ENCODE results near the gene RBM33. TPM values are rescaled to one million over a fixed set of nuclear protein-coding genes. Genes with fewer than 3 reads are reported as not detected.

Gene RBM33
- total and polyA plus RNA-seq, 2 experiments from 2014 or later: 10.5 to 36.0 TPM

DNA sequence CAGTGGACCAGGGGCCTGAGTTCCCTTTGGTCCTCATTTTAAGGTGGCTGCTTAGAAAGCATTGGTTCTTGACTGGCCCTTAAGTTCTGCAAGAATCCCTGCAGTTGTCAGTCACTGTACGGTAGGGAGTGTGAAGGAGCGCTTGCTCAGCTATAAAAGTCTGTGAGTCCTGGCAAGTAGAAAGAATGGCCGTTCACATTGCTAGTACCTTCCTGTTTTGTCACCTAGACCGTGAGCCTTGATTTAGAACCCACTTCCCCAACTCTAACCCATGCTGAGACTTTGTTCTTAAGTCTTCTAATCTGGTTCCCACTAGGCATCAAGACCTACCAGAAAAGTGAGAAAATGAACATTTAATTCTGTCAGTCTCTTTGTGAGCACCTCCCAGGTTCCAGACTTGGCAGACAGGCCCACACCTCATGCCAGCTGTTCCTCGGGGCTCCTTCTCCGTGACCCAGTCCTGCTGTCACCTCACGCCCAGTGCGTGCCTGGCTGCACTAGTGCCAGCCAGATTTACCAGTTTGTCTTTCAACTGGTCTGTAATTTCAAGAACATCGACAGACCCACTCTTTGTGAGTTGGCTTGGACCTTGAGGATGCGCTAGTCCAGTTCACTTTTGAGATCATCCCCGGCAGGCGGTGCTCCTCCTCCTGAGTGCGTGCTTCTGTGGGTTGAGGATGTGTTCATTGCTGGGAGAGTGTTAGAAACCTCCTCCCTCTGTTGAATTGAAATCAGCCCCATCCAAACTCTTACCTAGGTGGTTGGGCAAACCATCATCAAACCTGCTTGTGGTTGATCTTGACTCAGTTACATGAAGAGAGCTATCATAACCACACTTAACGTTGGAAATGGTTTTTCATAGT is 89.4 kb downstream of the RBM33 start:
- Histone ChIP-seq H3K4me3 (no peak overlapping the region), H3K4me2 (ENCODE audit: unreplicated experiment) (no peak overlapping the region), H3K27me3 (replicated peaks; ENCODE audit: insufficient read depth) (no peaks in the 10 kb centered on the region), H4K20me1 (ENCODE audit: insufficient read depth) (no peaks in the 10 kb centered on the region), H3K79me2 (ENCODE audit: insufficient read depth) (peaks cover 77% of the 10 kb centered on the region), H3K27ac (no peak overlapping the region), H3F3A (ENCODE audit: insufficient read depth) (peaks cover 7% of the 10 kb centered on the region; the same call in 1 of the 2 replicates), H3K9me3 (ENCODE audit: low read depth) (no peaks in the 10 kb centered on the region), H3K9me2 (ENCODE audit: insufficient read depth) (no peaks in the 10 kb centered on the region), H3K36me3 (ENCODE audit: low read depth) (peaks cover 10% of the 10 kb centered on the region), H3K4me1 (ENCODE audit: insufficient read depth) (peaks cover 10% of the 10 kb centered on the region), H2AFZ (no peak overlapping the region), H3K9ac (no peak overlapping the region)
- TF ChIP-seq EZH2phosphoT487 (IDR thresholded peaks at IDR 0.05; ENCODE audit: insufficient read depth, low read depth): no peak
- no peak for TF ChIP-seq EZH2 (IDR thresholded peaks at IDR 0.05; ENCODE audit: insufficient read depth, poor library complexity, severe bottlenecking)
- no peak for DNase-seq
- in situ Hi-C loops (cut with MboI): no loop called here
- WGBS, 2 experiments (ENCODE audit: low coverage in 1 of 2, low lambda C conversion rate in 2 of 2, missing lambda C conversion rate in 2 of 2): 86 to 89% methylated on average over 14 of the region's 14 CpGs

DNA sequence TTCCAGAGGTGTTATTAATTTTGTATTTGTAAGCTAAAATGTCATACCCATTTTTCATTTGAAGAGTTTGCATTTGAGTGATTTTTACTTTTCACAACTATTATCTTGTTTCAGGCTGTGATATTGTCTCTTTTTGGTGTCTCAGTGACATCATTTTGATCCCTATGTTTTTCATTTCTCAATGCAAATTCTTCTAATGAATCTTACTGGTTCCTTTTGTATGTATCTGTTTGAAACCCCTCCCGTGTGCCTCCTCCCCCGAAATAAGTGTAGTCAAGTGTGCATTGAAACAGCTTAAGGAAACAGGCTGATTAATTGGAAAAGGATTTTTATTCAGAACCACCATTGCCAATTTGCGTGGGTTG is 90.0 kb downstream of the RBM33 start:
- Histone ChIP-seq H3K36me3 (ENCODE audit: low read depth) (peaks cover 15% of the 10 kb centered on the region), H3K4me2 (ENCODE audit: unreplicated experiment) (no peak overlapping the region), H3K27ac (no peak overlapping the region), H3F3A (ENCODE audit: insufficient read depth) (peaks cover 7% of the 10 kb centered on the region; the same call in 1 of the 2 replicates), H3K9me2 (ENCODE audit: insufficient read depth) (no peaks in the 10 kb centered on the region), H3K9me3 (ENCODE audit: low read depth) (no peaks in the 10 kb centered on the region), H3K4me3 (no peak overlapping the region), H3K27me3 (replicated peaks; ENCODE audit: insufficient read depth) (no peaks in the 10 kb centered on the region), H3K4me1 (ENCODE audit: insufficient read depth) (peaks cover 10% of the 10 kb centered on the region), H3K79me2 (ENCODE audit: insufficient read depth) (peaks cover 71% of the 10 kb centered on the region), H2AFZ (no peak overlapping the region), H4K20me1 (ENCODE audit: insufficient read depth) (no peaks in the 10 kb centered on the region), H3K9ac (no peak overlapping the region)
- WGBS, 2 experiments (ENCODE audit: low coverage in 1 of 2, low lambda C conversion rate in 2 of 2, missing lambda C conversion rate in 2 of 2): 8 to 15% methylated on average over 3 of the region's 3 CpGs
- peak; percentile 47 for DNase-seq
- no peak for TF ChIP-seq EZH2phosphoT487 (IDR thresholded peaks at IDR 0.05; ENCODE audit: insufficient read depth, low read depth)
- no peak for TF ChIP-seq EZH2 (IDR thresholded peaks at IDR 0.05; ENCODE audit: insufficient read depth, poor library complexity, severe bottlenecking)
- in situ Hi-C loops (cut with MboI): no loop called here

DNA sequence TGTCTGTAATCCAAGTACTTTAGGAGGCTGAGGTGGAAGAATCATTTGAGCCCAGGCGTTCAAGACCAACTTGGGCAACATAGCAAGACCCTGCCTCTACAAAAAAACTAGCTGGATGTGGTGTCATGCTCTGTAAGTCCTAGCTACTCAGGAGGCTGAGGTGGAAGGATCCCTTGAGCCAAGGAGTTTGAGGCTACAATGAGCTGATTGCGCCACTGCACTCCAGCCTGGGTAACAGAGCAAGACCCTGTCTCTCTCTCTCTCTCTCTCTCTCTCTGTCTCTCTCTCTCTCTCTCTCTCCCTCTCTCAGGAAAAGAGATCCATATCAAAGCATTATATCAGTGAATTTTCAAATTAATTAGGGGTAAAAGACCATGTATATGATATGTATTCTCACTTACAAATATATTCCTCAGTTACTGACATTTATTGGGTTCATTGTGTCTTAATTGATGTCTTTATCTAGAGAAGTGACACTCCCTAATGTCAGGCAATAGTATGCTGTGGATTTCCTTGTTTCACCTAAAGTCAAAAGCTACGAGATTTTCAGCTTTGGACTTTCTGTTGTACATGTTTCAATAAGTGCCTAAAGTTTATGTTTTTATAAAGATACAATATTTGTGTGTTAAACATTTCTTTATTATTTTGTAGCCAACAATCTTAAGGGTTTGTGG is 91.1 kb downstream of the RBM33 start:
- H3K79me2 ChIP-seq (ENCODE audit: insufficient read depth): peaks cover 66% of the 10 kb centered on the region
- no peak overlapping the region for H2AFZ ChIP-seq
- no peaks in the 10 kb centered on the region for H3K27me3 ChIP-seq (replicated peaks; ENCODE audit: insufficient read depth)
- no peaks in the 10 kb centered on the region for H4K20me1 ChIP-seq (ENCODE audit: insufficient read depth)
- H3K9me3 ChIP-seq (ENCODE audit: low read depth): no peaks in the 10 kb centered on the region
- H3F3A ChIP-seq (ENCODE audit: insufficient read depth): peaks cover 7% of the 10 kb centered on the region; the same call in 1 of the 2 replicates
- H3K9me2 ChIP-seq (ENCODE audit: insufficient read depth): no peaks in the 10 kb centered on the region
- peaks cover 10% of the 10 kb centered on the region for H3K4me1 ChIP-seq (ENCODE audit: insufficient read depth)
- peaks cover 23% of the 10 kb centered on the region for H3K36me3 ChIP-seq (ENCODE audit: low read depth)
- in situ Hi-C loops (cut with MboI): no loop called here
- TF ChIP-seq EZH2phosphoT487 (IDR thresholded peaks at IDR 0.05; ENCODE audit: insufficient read depth, low read depth) (no peak), EZH2 (IDR thresholded peaks at IDR 0.05; ENCODE audit: insufficient read depth, poor library complexity, severe bottlenecking) (no peak)
- no peak overlapping the region for H3K9ac ChIP-seq
- H3K27ac ChIP-seq: no peak overlapping the region
- DNase-seq: no peak
- H3K4me2 ChIP-seq (ENCODE audit: unreplicated experiment): no peak overlapping the region
- H3K4me3 ChIP-seq: no peak overlapping the region
- WGBS, 2 experiments (ENCODE audit: low coverage in 1 of 2, low lambda C conversion rate in 2 of 2, missing lambda C conversion rate in 2 of 2): 96% methylated on average over 3 of the region's 3 CpGs

DNA sequence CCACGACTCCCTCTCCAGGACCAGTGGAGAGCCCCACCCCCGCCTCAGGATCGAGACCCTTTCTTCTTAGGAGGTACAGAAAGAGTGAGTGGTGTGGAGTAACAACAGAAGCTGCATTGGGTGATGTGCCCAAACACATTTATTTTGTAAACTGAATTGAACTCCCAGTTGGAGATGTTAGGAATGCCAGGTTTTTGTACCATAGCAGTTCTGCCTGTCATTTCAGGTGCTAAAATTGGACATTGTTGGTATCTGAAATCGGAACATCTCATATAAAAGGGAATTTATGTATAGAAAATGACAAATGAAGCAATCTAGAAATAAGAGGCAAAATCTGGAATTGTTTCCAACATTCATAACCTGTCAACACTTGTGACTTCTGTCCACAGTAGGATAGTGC is 93.1 kb downstream of the RBM33 start:
- peaks cover 7% of the 10 kb centered on the region; the same call in 1 of the 2 replicates for H3F3A ChIP-seq (ENCODE audit: insufficient read depth)
- no peak overlapping the region for H3K9ac ChIP-seq
- H3K36me3 ChIP-seq (ENCODE audit: low read depth): peaks cover 41% of the 10 kb centered on the region
- H3K4me3 ChIP-seq: no peak overlapping the region
- 74 to 80% methylated on average over 4 of the region's 4 CpGs for WGBS, 2 experiments (ENCODE audit: low coverage in 1 of 2, low lambda C conversion rate in 2 of 2, missing lambda C conversion rate in 2 of 2)
- H2AFZ ChIP-seq: no peak overlapping the region
- H3K4me1 ChIP-seq (ENCODE audit: insufficient read depth): peaks cover 10% of the 10 kb centered on the region
- no peak overlapping the region for H3K27ac ChIP-seq
- H3K9me2 ChIP-seq (ENCODE audit: insufficient read depth): no peaks in the 10 kb centered on the region
- H4K20me1 ChIP-seq (ENCODE audit: insufficient read depth): no peaks in the 10 kb centered on the region
- in situ Hi-C loops (cut with MboI): no loop called here
- peaks cover 61% of the 10 kb centered on the region for H3K79me2 ChIP-seq (ENCODE audit: insufficient read depth)
- TF ChIP-seq EZH2phosphoT487 (IDR thresholded peaks at IDR 0.05; ENCODE audit: insufficient read depth, low read depth) (no peak), EZH2 (IDR thresholded peaks at IDR 0.05; ENCODE audit: insufficient read depth, poor library complexity, severe bottlenecking) (no peak)
- H3K27me3 ChIP-seq (replicated peaks; ENCODE audit: insufficient read depth): no peaks in the 10 kb centered on the region
- DNase-seq: no peak
- no peak overlapping the region for H3K4me2 ChIP-seq (ENCODE audit: unreplicated experiment)
- no peaks in the 10 kb centered on the region for H3K9me3 ChIP-seq (ENCODE audit: low read depth)
